Hepatocyte (in vitro differentiated cells): ENCODE data around the gene KRI1. TPM values are rescaled to one million over a fixed set of nuclear protein-coding genes. Genes with fewer than 3 reads are reported as not detected.

ENCODE experiments used
- DNase-seq: peaks from one replicate; pipeline ENCODE4 v3.0.0-alpha.2; 2016; ENCODE audit warnings: low spot score
- H2AFZ ChIP-seq: fragments of 200-600 bp; sonication (generic); 2 replicates; pipeline ENCODE4 v1.6.0; 2016; ENCODE audit warnings: antibody characterized with exemption, mild to moderate bottlenecking
- H3K27ac ChIP-seq: fragments of 200-600 bp; sonication (generic); 2 replicates; pipeline ENCODE4 v1.5.1; 2016; ENCODE audit warnings: mild to moderate bottlenecking
- H3K27me3 ChIP-seq: fragments of 200-600 bp; sonication (generic); 2 replicates; pipeline ENCODE4 v1.6.1; 2016
- H3K36me3 ChIP-seq: fragments of 200-600 bp; sonication (generic); replicated peaks from 2 replicates; pipeline ENCODE4 v1.5.1; 2016; ENCODE audit warnings: low read depth; ENCODE audit not compliant: insufficient read depth
- H3K4me1 ChIP-seq: fragments of 200-600 bp; sonication (generic); 2 replicates; pipeline ENCODE4 v1.5.1; 2016; ENCODE audit warnings: mild to moderate bottlenecking, moderate library complexity; ENCODE audit not compliant: insufficient read depth
- H3K4me2 ChIP-seq: fragments of 200-600 bp; sonication (generic); 2 replicates; pipeline ENCODE4 v1.6.0; 2016
- H3K4me3 ChIP-seq: fragments of 200-600 bp; sonication (generic); 2 replicates; pipeline ENCODE4 v1.5.1; 2016; ENCODE audit warnings: mild to moderate bottlenecking
- H3K79me2 ChIP-seq: fragments of 200-600 bp; sonication (generic); 2 replicates; pipeline ENCODE4 v1.6.0; 2017; ENCODE audit warnings: mild to moderate bottlenecking
- H3K9me2 ChIP-seq: fragments of 200-600 bp; sonication (generic); replicated peaks from 2 replicates; pipeline ENCODE4 v1.6.0; 2017; ENCODE audit warnings: mild to moderate bottlenecking; ENCODE audit not compliant: insufficient read depth
- H3K9me3 ChIP-seq: fragments of 200-600 bp; sonication (generic); 2 replicates; pipeline ENCODE4 v1.5.1; 2016; ENCODE audit warnings: low read depth, mild to moderate bottlenecking
- H4K20me1 ChIP-seq: fragments of 200-600 bp; sonication (generic); 2 replicates; pipeline ENCODE4 v1.6.0; 2016; ENCODE audit warnings: mild to moderate bottlenecking; ENCODE audit not compliant: insufficient read depth, poor library complexity, severe bottlenecking
- CTCF ChIP-seq: fragments of 200-600 bp; sonication (generic); IDR thresholded peaks from 2 replicates; pipeline ENCODE4 v1.5.1; 2016; ENCODE audit warnings: antibody characterized with exemption, mild to moderate bottlenecking; ENCODE audit not compliant: poor library complexity
- EZH2 ChIP-seq: fragments of 200-600 bp; sonication (generic); IDR thresholded peaks from 2 replicates; pipeline ENCODE4 v1.6.1; 2016; ENCODE audit warnings: antibody characterized with exemption, mild to moderate bottlenecking, borderline replicate concordance
- EZH2phosphoT487 ChIP-seq: fragments of 200-600 bp; sonication (generic); IDR thresholded peaks from one replicate; pipeline ENCODE4 v1.6.1; 2018; ENCODE audit warnings: antibody characterized with exemption, mild to moderate bottlenecking, low read depth, moderate library complexity; ENCODE audit not compliant: unreplicated experiment, severe bottlenecking
- WGBS: methylation state at CpG from one replicate; pipeline ENCODE4 v1.1.6; 2016; ENCODE audit warnings: low lambda C conversion rate; ENCODE audit errors: missing lambda C conversion rate; 5-methylcytosine and 5-hydroxymethylcytosine counted together
- polyA plus RNA-seq: library from polyadenylated mRNA; unstranded; fragments of >200 nt; fragmentation: Nextera tagmentation; extraction: Ambion mirVana; gene quantifications from 2 replicates; pipeline ENCODE4 v1.2.1, GENCODE V29; 2016
- total RNA-seq: library from RNA; depleted of rRNA; stranded (reverse); fragments of >200 nt; gene quantifications from 2 replicates; pipeline ENCODE4 v1.2.3, GENCODE V29; 2014

The KRI1 gene
- total and polyA plus RNA-seq, 2 experiments from 2014 or later: 7.8 to 18.3 TPM

- Histone ChIP-seq H3K4me3 (no peak overlapping the region), H3K27me3 (no peaks in the 10 kb centered on the region), H3K36me3 (no peaks in the 10 kb centered on the region), H3K27ac (no peak overlapping the region), H3K9me2 (no peaks in the 10 kb centered on the region), H3K79me2 (peaks cover 12% of the 10 kb centered on the region), H3K4me1 (no peaks in the 10 kb centered on the region), H2AFZ (no peak overlapping the region), H4K20me1 (no peaks in the 10 kb centered on the region), H3K4me2 (no peak overlapping the region), H3K9me3 (no peaks in the 10 kb centered on the region)
- no peak for DNase-seq
- TF ChIP-seq CTCF (no peak), EZH2phosphoT487 (no peak), EZH2 (no peak)
- 98% methylated on average over 6 of the region's 6 CpGs for WGBS
Measured at GRCh38 chr19:10550336-10550735, 15.5 kb downstream of the KRI1 start.

- Histone ChIP-seq H3K4me1 (peaks cover 3% of the 10 kb centered on the region), H3K9me3 (no peaks in the 10 kb centered on the region), H3K4me2 (no peak overlapping the region), H3K9me2 (no peaks in the 10 kb centered on the region), H2AFZ (no peak overlapping the region), H3K36me3 (no peaks in the 10 kb centered on the region), H3K79me2 (peaks cover 18% of the 10 kb centered on the region), H3K27ac (no peak overlapping the region), H4K20me1 (no peaks in the 10 kb centered on the region), H3K4me3 (no peak overlapping the region), H3K27me3 (no peaks in the 10 kb centered on the region)
- no peak for DNase-seq
- 97% methylated on average over 7 of the region's 7 CpGs for WGBS
- TF ChIP-seq EZH2 (no peak), EZH2phosphoT487 (no peak), CTCF (no peak)
Measured at GRCh38 chr19:10549733-10550132, 16.1 kb downstream of the KRI1 start.

- peaks cover 9% of the 10 kb centered on the region for H3K4me1 ChIP-seq
- no peaks in the 10 kb centered on the region for H3K9me3 ChIP-seq
- H4K20me1 ChIP-seq: no peaks in the 10 kb centered on the region
- WGBS: 97% methylated on average over 16 of the region's 18 CpGs
- H3K4me3 ChIP-seq: no peak overlapping the region
- H3K79me2 ChIP-seq: peaks cover 28% of the 10 kb centered on the region
- H3K36me3 ChIP-seq: no peaks in the 10 kb centered on the region
- H3K27ac ChIP-seq: no peak overlapping the region
- H3K27me3 ChIP-seq: no peaks in the 10 kb centered on the region
- no peaks in the 10 kb centered on the region for H3K9me2 ChIP-seq
- H2AFZ ChIP-seq: no peak overlapping the region
- no peak overlapping the region for H3K4me2 ChIP-seq
- no peak for DNase-seq
- no peak for TF ChIP-seq CTCF
- TF ChIP-seq EZH2: no peak
- TF ChIP-seq EZH2phosphoT487: no peak
Measured at GRCh38 chr19:10548746-10549276, 17.0 kb downstream of the KRI1 start.
